CD4-positive, alpha-beta T cell treated with Interleukin-21 for 1 hour (primary cell): ENCODE data around the gene PROC.
"Not testable (repeated sequence)": the region's sequence is repeated elsewhere in the genome, so short reads cannot be mapped to it uniquely, and the experiment has no call there.

ENCODE experiments used
- DNase-seq: peaks from one replicate; pipeline ENCODE4 v3.0.0-alpha.2; 2020

The PROC gene

GRCh38 chr2:127397568-127398238 is 20.5 kb upstream of the PROC start:
- no peak for DNase-seq

- DNase-seq = no peak
Observed at GRCh38 chr2:127398239-127398590, 20.0 kb upstream of the PROC start.

- no peak for DNase-seq
Observed at GRCh38 chr2:127400533-127400896, 17.7 kb upstream of the PROC start.

- no peak for DNase-seq
Observed at GRCh38 chr2:127400897-127401756, 17.1 kb upstream of the PROC start.

GRCh38 chr2:127401757-127402695 is 16.2 kb upstream of the PROC start:
- no peak for DNase-seq

- no peak for DNase-seq
Observed at GRCh38 chr2:127403460-127403859, 14.8 kb upstream of the PROC start.

- no peak for DNase-seq
Observed at GRCh38 chr2:127404466-127405254, 13.6 kb upstream of the PROC start.

GRCh38 chr2:127405255-127405610 is 13.0 kb upstream of the PROC start:
- no peak for DNase-seq

- no peak for DNase-seq
Observed at GRCh38 chr2:127406454-127406853, 11.8 kb upstream of the PROC start.

GRCh38 chr2:127407091-127407490 is 11.1 kb upstream of the PROC start:
- DNase-seq = no peak

- DNase-seq = no peak
Observed at GRCh38 chr2:127407661-127408003, 10.6 kb upstream of the PROC start.

- DNase-seq = peak; percentile 87
Observed at GRCh38 chr2:127408004-127408806, 10.0 kb upstream of the PROC start.

GRCh38 chr2:127408807-127409099 is 9.5 kb upstream of the PROC start:
- no peak for DNase-seq

GRCh38 chr2:127409716-127410115 is 8.5 kb upstream of the PROC start:
- not testable (repeated sequence) for DNase-seq

GRCh38 chr2:127410871-127411652 is 7.2 kb upstream of the PROC start:
- DNase-seq = no peak

GRCh38 chr2:127411653-127412369 is 6.4 kb upstream of the PROC start:
- no peak for DNase-seq

GRCh38 chr2:127413200-127413599 is 5.0 kb upstream of the PROC start:
- DNase-seq = no peak

- no peak for DNase-seq
Observed at GRCh38 chr2:127413782-127414637, 4.2 kb upstream of the PROC start.
